HG03175 (cell line): Measurements from ENCODE around the gene SEMA6A.

Source experiments
- ATAC-seq: cut with Tn5 transposase; IDR thresholded peaks from one replicate; pipeline ENCODE4 v1.9.1; 2021; ENCODE audit warnings: mild to moderate bottlenecking, moderate library complexity; ENCODE audit not compliant: unreplicated experiment

The SEMA6A gene, protein sequence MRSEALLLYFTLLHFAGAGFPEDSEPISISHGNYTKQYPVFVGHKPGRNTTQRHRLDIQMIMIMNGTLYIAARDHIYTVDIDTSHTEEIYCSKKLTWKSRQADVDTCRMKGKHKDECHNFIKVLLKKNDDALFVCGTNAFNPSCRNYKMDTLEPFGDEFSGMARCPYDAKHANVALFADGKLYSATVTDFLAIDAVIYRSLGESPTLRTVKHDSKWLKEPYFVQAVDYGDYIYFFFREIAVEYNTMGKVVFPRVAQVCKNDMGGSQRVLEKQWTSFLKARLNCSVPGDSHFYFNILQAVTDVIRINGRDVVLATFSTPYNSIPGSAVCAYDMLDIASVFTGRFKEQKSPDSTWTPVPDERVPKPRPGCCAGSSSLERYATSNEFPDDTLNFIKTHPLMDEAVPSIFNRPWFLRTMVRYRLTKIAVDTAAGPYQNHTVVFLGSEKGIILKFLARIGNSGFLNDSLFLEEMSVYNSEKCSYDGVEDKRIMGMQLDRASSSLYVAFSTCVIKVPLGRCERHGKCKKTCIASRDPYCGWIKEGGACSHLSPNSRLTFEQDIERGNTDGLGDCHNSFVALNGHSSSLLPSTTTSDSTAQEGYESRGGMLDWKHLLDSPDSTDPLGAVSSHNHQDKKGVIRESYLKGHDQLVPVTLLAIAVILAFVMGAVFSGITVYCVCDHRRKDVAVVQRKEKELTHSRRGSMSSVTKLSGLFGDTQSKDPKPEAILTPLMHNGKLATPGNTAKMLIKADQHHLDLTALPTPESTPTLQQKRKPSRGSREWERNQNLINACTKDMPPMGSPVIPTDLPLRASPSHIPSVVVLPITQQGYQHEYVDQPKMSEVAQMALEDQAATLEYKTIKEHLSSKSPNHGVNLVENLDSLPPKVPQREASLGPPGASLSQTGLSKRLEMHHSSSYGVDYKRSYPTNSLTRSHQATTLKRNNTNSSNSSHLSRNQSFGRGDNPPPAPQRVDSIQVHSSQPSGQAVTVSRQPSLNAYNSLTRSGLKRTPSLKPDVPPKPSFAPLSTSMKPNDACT

DNA sequence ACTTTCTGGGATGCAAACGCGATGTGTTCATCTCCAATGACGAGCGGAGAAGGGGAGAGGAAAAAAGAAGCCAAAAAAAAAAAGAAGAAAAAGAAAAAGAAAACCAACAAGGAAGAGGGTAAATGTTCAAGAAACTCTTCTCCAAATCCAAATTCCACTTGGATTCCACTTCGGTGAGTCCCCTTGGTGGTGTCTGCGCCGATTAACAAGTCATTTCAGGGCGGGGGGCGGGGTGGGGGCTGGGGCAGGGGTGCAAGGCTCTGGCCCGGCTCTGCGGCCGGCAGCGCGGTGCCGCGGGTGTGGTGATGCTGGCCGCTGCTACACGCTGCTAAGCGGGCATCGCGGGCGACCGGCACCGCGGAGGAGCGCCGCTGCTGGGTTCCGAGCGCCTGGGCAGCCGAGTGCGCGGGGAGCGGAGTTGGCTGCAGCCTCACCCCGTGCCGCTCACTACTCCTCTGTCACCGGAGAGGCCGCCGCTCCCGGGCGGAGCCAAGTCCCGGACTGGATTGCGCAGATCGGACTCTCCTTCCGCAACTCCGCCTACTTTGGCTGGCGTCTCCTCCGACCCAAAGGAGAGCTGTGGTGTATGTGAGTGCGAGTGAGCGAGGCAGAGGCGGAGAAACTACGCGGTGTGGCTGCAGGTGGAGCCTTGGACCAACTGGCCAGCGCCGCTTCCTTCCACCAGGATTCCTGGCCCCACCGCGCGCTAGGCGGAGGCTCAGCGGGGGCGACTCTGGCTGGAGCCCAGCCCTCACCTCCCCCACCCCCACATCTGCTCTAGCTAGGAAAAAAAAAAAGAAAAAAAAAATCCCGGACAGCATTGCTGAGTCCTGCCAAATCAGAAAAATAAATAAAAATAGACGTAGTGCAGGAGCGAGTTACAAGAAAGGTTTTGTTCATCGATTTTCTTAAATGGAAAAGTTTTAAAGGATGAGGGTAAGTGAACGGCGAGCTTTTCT is at the start of gene SEMA6A:
TSS of gene SEMA6A (minus strand) at position 457 of the 959 bp plus-strand sequence. CDS start 69,879 bp downstream, outside the sequence.
- ATAC-seq: peak; percentile 53

DNA sequence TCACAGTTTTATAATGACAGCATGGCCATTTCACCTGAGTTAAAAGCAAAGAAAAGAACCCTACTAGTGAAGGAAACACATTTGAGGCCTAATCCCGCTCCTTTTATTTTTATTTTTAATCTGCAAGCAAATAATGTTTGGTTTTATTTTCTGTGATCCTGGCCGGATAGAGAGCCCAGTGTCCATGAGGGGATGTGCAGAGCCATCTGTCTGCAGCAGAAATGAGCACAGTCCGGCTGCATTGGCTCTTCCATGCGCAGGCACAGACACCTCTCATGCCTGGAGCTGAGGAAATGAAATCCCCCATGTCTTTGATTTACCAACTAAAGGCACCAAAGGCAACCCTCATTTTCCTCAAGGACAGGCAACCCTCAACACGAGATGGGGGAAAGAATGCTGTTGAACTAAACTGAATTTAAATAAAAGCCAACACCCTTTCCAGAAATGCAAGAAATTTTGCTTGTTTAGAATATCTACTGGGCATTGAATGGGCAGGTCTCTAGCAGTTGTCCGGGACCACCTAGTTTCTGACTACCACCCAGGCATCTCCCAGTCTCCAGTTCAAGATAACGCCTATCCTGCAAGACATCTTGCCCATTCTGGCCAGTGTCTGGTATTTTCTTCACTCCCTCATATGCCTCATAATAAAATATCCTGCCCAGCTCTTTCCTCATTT is 47.9 kb upstream of the SEMA6A start:
- ATAC-seq: no peak

DNA sequence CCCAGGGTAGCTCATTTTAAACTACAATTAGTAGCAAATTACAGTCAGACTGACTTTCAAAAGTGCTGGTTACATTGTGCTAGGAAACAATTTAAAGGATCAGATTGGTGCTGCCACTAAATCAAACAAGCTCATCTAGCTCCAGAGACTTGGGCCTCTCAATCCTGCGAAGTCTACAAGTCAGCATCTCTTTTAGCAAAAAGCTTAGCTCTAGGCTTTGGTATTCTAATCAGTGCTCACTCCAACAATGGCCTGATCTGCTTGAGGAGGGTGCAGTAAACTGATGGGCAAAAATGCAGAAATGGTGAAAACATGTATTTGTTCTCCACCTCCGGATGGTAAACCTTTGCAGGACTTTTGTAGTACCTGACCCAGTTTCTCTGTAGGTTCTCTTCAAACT is 47.0 kb upstream of the SEMA6A start:
- no peak for ATAC-seq

DNA sequence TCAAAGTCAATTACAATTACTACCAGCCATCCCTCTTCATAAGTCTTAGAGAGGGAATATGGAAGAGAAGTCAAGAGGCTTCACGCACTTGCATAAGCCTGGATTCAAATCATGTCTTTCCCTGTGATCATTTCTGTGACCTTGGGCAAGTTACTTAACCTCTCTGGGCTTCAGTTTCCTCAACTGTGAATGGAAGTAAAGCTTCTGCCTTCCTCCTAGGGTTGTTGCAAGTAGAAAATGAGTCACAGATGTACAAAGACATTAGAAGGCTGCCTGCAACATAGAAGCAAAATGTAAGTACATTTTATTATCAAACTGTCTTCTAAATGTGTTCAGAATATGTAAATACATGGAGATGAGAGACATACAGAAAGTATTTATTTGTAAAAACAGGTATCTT is 42.3 kb upstream of the SEMA6A start:
- no peak for ATAC-seq

DNA sequence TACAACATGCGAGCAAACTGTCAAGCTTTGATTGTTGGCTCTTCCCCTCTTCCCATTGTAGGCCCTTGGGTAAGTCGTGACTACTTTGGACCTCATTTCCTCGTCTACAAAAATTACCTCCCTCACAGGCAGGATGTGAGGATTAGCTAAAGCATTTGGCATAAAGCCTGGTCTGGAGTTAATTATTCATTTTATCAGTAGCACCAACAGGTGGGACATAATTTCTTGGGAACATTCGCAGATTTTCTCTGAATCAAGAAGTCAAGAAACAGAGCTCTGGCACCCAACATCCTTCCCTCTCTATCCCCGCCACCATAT is 39.9 kb upstream of the SEMA6A start:
- ATAC-seq: no peak

DNA sequence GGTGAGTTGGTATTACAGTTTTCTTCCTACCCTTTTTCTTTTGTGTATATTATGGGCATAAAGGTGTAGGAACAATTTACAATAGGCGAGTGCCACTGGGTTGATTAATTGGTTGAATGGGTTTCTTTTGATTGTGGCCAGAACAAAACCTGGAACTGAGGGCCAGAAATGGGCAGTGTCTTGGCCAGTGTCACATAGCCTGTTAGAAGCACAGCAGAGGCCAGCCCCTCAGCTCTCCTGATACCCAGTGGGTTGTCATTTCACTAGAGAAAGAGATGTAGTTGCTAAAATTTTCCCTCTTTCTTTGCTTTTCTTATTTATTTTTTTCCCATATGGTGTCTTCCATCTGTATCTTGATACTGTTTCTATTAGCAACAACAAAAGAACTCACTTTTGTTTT is 38.8 kb upstream of the SEMA6A start:
- peak; percentile 36 for ATAC-seq

DNA sequence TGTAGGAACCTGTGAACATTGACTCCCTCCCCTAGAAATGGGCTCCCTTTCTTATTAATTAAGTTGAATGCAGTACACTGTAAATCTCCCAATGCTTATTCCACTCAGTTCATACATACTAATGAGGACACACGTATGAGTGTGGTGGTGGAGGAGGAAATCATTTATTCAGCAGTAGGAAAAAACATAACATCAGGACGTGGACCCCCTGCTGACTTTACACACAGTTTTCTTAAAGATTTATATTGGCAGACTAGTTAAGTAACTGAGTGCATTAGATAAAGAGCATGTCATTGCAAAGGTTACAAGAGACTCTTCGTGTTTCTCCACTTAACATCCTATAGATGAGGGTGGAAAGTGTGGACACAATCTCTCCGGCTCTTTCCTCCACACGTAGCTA is 37.8 kb upstream of the SEMA6A start:
- no peak for ATAC-seq

DNA sequence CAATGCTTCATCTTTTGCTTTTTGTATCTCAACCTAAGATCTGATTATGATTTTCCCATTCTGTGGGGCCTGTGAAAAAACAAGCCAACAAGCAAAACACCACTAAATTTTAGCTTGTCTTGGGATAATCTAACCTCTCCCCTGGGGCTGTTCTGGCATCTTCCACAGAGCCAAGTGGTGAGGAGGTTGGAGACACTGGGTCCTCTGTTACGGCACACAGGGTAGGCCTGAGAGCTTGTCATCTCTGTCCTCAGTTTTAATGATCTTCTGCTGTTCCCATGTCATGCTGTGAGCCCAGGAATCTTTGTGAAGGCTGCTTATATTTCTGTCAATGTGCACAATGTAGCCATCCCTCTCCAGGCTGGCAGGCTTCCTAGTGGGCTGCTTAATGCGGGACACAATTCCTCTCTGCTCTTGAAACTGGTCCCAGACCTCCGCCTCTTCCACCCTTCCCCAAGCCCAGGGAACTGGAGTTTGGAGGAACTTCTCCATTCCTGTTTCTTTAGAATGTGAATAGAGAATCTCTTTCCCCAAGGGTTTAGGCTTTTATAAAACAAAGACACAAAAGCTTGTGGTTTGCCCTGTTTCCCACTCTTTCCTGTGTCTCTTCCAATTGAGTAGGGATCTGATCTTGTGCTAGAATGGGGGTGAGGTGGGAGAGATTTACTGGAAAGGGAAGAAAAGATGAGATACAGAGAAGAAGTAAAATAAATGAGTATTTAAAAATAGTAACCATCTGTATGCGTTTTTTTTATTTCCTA is 30.9 kb upstream of the SEMA6A start:
- no peak for ATAC-seq

DNA sequence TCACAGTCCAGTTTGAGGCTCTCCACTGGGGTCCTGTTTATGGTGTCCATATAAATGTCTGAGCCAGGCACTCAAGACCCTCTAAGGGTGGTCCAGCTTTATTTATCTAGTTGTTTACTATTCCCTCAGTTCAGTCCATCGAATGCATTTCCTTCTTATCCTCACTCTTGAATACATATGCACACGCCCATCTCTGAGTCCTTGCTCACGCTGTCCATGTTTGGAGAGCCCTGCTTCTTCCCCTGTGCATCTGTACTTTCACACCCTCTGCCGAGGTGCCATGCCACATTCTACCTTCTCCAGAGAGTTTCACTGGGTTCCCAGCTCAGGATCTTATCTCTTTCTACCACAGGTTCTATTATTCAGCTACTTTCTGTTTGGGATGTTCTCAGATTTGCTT is 30.2 kb upstream of the SEMA6A start:
- ATAC-seq: no peak

DNA sequence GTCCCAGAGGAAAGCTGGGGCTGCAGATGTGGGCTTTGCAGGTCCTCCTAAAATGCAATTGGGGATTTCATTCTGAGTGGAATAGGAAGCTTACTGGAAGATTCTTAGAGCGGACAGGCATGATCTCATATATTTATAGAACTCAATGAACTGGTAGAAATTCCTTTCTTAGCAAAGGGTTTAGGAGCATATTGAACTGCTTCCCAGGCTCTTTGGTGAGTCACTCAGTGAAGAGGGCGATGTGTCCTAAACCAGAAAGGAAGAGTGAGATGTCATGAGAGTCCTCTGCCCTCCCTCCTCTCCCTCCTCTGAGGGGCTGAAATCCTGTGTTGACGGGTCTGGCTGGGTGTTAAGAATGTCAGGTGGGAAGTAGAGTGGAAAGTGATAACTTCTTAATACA is 26.3 kb upstream of the SEMA6A start:
- ATAC-seq: no peak

DNA sequence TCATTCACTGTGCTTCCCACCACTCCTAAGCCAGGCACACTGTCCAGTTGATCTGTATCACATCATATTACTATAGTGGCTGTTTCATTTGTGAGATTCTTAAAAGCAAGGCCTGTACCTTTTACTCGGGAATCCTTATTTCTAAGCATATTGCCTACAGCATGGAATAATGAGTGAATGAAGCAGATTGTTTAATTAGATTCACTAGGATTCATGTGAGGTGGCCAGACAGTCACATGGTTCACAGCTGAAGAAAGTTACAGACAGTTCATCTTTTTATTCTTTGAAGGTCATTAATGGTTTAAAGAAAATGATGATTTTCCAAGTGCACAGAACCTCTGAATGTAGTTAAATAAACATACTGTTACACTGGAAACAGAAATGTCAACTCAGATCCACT is 24.3 kb upstream of the SEMA6A start:
- ATAC-seq: no peak

DNA sequence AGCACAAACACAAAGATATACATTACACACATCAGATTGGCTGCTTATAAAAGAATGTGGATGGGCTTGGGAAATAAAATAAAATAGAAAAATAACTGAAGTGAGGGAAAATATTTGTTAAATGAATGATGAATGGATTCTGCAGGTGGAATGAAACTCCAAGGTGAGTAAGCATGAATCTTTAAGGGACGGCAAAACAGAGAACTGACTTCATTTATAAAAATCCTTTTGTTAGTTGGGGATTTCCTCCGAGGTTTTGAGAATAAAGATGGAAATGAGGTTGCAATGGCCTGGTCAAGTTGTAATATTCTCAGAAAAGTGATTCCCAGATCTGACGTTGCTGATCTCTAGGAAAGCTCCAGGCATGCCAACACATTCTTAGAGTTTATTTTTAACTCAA is 20.9 kb upstream of the SEMA6A start:
- ATAC-seq: no peak

DNA sequence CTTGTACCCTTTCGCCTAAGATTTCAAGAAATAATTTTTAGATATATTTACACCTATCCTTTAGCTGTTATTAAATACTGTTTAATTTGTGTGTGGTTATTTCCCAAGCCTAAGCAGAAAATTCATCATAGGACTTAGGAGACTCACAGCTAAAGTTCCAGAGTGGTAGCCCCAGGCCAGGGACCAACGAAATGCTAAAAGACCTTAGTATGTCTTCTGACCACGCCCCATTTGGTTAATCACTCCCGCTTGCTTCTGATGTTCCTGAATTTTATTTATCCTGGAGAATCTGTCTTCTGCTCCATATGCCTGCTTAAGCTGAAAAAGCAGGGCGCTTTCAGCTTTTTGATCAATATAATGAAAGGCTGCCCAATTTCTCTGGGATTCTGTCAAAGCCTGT is 18.7 kb upstream of the SEMA6A start:
- no peak for ATAC-seq

DNA sequence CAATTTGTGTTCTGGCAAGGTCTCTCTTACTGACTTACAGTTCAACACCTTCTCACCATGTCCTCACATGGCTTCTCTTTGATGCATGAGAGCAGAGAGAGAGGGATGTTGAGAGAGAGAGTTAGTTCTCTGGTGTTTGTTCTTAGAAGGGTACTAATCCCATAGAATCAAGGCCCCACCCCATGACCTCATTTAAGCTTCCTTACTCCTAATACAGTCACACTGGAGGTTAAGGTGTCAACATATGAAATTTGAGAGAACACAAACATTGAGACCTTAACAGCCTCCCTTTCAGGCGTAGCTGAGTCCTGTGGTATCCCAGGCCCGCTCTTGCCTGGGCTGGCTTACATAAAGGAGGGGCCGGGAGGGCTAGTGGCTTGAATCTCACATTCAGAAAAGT is 10.6 kb upstream of the SEMA6A start:
- ATAC-seq: no peak

DNA sequence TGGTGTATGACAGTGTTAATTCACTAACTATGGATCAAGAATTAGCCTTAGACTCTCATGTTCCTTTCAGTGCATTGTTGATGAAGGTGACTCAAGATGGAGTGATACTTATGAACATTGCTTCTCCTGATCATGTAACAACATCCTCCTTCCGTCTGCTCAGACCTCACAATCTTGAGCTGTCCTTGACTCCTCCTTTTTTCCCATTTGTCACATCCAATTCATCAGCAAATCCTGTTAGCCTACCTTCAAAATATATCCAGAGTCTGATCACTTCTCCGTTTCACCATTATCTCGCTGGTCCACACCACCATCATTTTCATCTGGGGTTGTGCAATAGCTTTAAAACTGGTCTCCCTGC is 9.2 kb upstream of the SEMA6A start:
- no peak for ATAC-seq

DNA sequence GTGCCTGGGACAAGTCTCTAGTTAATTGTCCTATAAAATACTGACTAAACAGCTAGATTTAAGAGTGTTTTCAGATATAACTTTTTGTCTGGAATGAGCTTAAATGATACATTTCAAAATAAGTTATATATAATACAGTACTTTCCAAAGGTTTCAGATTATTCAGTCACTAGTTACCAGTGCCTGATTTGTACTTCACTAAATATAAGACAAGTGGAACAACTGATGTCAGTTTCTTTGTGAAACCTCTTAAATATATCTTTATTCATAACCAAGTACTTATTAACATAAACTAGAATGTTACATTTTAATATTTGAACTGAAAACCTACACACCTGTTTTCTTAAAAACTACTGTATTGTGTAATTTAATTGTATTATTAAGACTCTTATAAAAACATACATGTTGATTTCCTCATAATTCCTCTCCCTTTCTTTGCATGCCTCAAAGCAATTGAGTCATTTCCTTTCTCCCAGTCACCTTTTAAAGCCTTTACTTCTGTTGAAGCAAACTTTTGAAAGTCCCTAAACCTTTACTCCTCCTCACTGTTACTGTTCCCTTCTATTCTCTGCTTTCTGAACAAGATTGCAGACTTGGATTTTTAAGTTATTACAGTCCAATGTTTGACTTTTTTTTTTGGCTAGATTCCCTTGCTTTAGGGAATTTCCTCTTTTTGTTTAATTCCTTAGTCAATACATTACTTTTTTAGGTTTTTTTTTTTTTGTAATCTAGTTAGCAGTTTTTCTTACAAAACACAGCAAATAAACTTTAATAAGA is 8.7 kb upstream of the SEMA6A start:
- ATAC-seq: no peak

DNA sequence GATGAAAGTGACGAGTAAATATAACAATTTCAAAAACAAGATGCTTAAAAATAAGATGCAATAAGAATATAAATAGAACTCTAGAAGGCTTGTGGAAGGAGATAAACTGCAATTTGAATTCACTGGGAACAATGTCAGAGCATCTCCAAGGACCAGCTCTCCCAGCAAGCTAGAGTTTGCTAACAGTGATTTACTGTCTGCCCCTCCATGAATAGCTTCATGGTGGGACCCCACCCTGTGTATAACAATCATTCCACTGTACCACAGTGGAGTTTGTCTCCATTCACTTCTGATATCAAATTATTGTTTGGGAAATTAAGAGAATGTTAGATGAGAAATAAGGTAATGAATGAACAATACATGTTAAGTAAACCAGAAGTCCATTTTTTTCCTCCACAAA is 7.3 kb upstream of the SEMA6A start:
- no peak for ATAC-seq

DNA sequence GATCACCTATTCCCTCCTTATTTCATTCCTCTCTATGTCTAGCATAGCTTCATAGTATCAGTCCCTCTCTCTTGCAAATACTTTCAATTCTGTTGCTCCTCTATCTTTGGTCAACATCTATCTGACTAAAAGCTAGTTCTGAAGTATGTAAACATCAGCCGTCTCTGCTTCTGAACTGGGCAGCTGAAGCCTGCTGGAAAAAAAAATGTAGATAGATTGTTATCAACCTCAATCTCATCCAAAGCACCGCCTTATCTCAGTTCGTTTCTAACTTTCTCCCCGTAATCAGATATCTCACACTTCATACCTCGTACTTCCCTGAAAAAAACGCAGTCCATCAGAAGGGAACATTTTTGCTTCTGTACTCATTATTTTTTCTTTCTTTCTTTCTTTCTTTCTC is 4.5 kb upstream of the SEMA6A start:
- no peak for ATAC-seq

DNA sequence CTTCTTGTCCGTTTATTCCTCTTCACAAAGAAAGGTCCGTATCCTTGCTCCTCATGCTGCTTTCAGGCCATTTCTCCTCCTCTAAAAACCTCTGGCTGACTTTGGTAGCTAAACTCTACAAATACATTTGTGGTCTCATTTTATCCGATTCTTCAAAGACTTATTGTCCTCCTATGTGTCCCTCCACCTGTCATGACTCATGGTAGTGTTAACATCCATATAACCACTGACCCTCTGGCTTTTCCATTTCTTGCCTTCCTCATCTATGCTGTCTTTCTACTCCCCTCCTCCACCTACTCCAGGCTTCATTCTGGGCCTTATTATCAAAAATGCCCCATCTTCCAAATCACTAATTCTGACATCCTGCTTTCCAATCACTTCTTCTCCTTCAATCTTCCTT is 4.1 kb upstream of the SEMA6A start:
- ATAC-seq: no peak
